Measurements from ENCODE around the gene OR2M7. TPM values are rescaled to one million over a fixed set of nuclear protein-coding genes. Genes with fewer than 3 reads are reported as not detected.
"Not testable (repeated sequence)": the region's sequence is repeated elsewhere in the genome, so short reads cannot be mapped to it uniquely, and the experiment has no call there.

Gene OR2M7
- total RNA-seq, 1 donor from 2014 or later: not detected

DNA sequence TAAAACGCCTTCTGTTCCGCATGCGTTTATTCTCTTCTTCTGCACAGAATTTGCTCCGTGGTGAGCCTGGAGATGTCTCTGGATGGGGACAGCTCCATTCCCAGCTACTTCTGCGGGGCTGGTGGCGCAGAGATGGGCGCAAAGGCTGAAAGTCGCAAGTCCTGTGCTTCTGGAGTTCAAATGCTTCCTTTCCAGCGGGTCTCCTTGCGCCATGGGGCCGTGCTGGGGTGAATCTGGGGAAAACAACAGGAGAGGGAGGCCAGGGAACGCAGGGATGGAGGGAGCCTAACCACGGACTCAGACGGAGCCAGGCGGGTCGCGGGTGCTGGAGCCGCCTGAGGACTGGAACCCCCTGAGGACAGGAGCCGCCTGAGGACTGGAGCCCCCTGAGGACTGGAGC is 18.3 kb downstream of the OR2M7 start:
- Histone ChIP-seq H3K4me1 (ENCODE audit: control insufficient read depth in 3 of 3, insufficient read depth in 3 of 3, low read length in 3 of 3) (no peaks in the 10 kb centered on the region), H3K27me3 (ENCODE audit: control insufficient read depth in 3 of 3, insufficient read depth in 3 of 3, low read length in 3 of 3) (no peaks in the 10 kb centered on the region), H3K9me3 (ENCODE audit: control insufficient read depth in 3 of 3, low read length in 3 of 3) (no peaks in the 10 kb centered on the region), H3K9ac (ENCODE audit: low read depth in 1 of 3, low read length in 3 of 3) (no peak overlapping the region), H3K27ac (ENCODE audit: low read depth, low read length) (no peak overlapping the region), H3K36me3 (ENCODE audit: control insufficient read depth in 3 of 3, insufficient read depth in 3 of 3, low read length in 3 of 3) (no peaks in the 10 kb centered on the region), H3K4me3 (ENCODE audit: low read length in 3 of 3) (no peak overlapping the region)

DNA sequence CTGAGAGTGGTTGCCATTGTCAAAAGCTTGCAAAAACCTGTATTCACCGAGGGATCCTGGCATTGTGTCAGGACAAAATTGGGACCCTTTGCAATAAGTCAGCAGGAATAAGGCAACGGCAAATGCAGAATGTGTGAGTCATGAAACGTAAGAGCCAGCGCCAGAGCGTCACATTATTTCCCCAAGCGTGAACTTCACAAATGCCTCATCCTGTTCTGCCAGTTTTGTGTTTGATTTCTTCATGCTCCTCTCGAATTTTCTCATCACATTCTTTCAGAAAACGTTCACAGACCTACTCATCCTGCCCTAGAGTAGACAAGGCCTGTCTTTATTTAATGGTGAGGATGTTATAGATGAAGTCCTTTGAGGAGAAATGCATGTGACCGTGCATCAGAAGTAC is 18.7 kb downstream of the OR2M7 start:
- not testable (repeated sequence) for H3K36me3 ChIP-seq (ENCODE audit: control insufficient read depth in 3 of 3, insufficient read depth in 3 of 3, low read length in 3 of 3); H3K4me3 ChIP-seq (ENCODE audit: low read length in 3 of 3); H3K27ac ChIP-seq (ENCODE audit: low read depth, low read length); H3K27me3 ChIP-seq (ENCODE audit: control insufficient read depth in 3 of 3, insufficient read depth in 3 of 3, low read length in 3 of 3); H3K4me1 ChIP-seq (ENCODE audit: control insufficient read depth in 3 of 3, insufficient read depth in 3 of 3, low read length in 3 of 3); H3K9ac ChIP-seq (ENCODE audit: low read depth in 1 of 3, low read length in 3 of 3); H3K9me3 ChIP-seq (ENCODE audit: control insufficient read depth in 3 of 3, low read length in 3 of 3)

DNA sequence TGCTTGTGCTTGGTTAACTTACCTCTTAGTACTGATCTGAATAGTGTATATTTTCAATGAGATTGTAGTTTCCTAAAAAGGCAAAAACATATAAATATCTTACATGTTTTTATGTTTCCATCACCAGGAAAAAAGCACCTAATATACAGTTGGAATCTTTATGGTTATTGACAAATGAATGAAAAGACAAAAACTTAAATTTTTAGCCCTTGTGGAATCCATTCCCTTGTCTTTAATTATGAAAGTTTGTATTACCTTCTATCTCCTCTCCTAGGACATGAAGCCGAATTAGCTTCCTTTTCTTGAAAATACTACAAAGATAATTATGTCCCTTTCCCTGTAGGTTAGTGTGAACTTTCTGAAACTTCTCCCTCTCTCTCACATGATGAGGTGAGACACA is 21.0 kb downstream of the OR2M7 start, which contains the start of gene OR2T12:
OR2T12 (minus strand) TSS at position 101 of the 400 bp plus-strand sequence. CDS start 7,846 bp downstream, outside the sequence.
- H3K27ac ChIP-seq (ENCODE audit: low read depth, low read length): no peak within 1 kb of the TSS
- H3K9ac ChIP-seq (ENCODE audit: low read depth in 1 of 3, low read length in 3 of 3): no peak within 1 kb of the TSS
- no peak within 1 kb of the TSS for H3K4me3 ChIP-seq (ENCODE audit: low read length in 3 of 3)
- H3K36me3 ChIP-seq (ENCODE audit: control insufficient read depth in 3 of 3, insufficient read depth in 3 of 3, low read length in 3 of 3): no peaks in the 10 kb centered on the region
- no peaks in the 10 kb centered on the region for H3K4me1 ChIP-seq (ENCODE audit: control insufficient read depth in 3 of 3, insufficient read depth in 3 of 3, low read length in 3 of 3)
- no peaks in the 10 kb centered on the region for H3K27me3 ChIP-seq (ENCODE audit: control insufficient read depth in 3 of 3, insufficient read depth in 3 of 3, low read length in 3 of 3)
- H3K9me3 ChIP-seq (ENCODE audit: control insufficient read depth in 3 of 3, low read length in 3 of 3): no peaks in the 10 kb centered on the region

DNA sequence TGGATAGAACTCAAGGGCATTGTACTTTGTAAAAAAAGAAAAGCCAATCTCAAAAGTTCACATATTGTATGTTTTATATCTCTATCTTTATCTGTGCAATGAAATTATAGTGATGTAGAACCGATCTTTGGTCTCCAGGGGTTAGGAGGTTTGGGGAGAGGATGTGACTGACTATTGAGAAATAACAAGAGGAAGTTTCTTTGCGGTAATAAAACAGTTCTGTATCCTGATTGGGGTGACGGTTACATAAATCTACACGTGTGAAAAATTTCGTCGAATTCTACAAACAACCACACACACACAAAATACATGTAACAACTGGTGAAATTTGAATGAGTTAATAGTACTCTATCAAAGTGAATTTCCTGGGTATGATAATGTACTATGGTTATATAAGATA is 36.0 kb downstream of the OR2M7 start:
- no peaks in the 10 kb centered on the region for H3K27me3 ChIP-seq (ENCODE audit: control insufficient read depth in 3 of 3, insufficient read depth in 3 of 3, low read length in 3 of 3)
- no peaks in the 10 kb centered on the region for H3K4me1 ChIP-seq (ENCODE audit: control insufficient read depth in 3 of 3, insufficient read depth in 3 of 3, low read length in 3 of 3)
- H3K4me3 ChIP-seq (ENCODE audit: low read length in 3 of 3): no peak overlapping the region
- no peaks in the 10 kb centered on the region for H3K9me3 ChIP-seq (ENCODE audit: control insufficient read depth in 3 of 3, low read length in 3 of 3)
- H3K36me3 ChIP-seq (ENCODE audit: control insufficient read depth in 3 of 3, insufficient read depth in 3 of 3, low read length in 3 of 3): no peaks in the 10 kb centered on the region
- H3K9ac ChIP-seq (ENCODE audit: low read depth in 1 of 3, low read length in 3 of 3): no peak overlapping the region
- no peak overlapping the region for H3K27ac ChIP-seq (ENCODE audit: low read depth, low read length)

DNA sequence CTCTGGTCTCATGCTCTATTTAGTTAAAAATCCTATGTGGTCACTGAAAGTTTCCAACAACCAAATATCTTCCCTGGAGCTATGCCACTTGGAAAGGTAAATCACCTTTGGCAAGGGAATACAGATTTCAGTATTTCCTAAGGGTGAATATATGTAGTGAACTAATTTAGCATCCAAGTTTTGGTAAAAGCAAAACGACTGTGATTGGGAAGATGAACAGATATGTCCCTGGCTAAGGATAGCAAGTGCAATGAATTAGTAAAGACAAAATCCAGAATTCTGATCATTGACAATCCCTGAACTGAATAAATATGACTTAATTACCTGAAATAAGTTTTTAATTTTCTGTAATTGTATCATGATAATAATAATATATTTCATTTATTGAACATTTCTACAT is 46.5 kb downstream of the OR2M7 start, which contains the start of gene OR2T33:
OR2T33 (minus strand) TSS at position 101 of the 400 bp plus-strand sequence. CDS start 4,162 bp downstream, outside the sequence.
- H3K9me3 ChIP-seq (ENCODE audit: control insufficient read depth in 3 of 3, low read length in 3 of 3): no peaks in the 10 kb centered on the region
- no peaks in the 10 kb centered on the region for H3K36me3 ChIP-seq (ENCODE audit: control insufficient read depth in 3 of 3, insufficient read depth in 3 of 3, low read length in 3 of 3)
- H3K4me3 ChIP-seq (ENCODE audit: low read length in 3 of 3): no peak within 1 kb of the TSS
- no peak within 1 kb of the TSS for H3K27ac ChIP-seq (ENCODE audit: low read depth, low read length)
- no peaks in the 10 kb centered on the region for H3K4me1 ChIP-seq (ENCODE audit: control insufficient read depth in 3 of 3, insufficient read depth in 3 of 3, low read length in 3 of 3)
- H3K27me3 ChIP-seq (ENCODE audit: control insufficient read depth in 3 of 3, insufficient read depth in 3 of 3, low read length in 3 of 3): no peaks in the 10 kb centered on the region
- H3K9ac ChIP-seq (ENCODE audit: low read depth in 1 of 3, low read length in 3 of 3): no peak within 1 kb of the TSS

Other genes starting within 250 kb of the OR2M7 start
- gene OR2L13, start 229.4 kb downstream of the OR2M7 start, total RNA-seq: not detected
- gene OR2M5, start 179.4 kb downstream of the OR2M7 start, total RNA-seq: not detected
- not detected for gene OR2M2, start 149.7 kb downstream of the OR2M7 start, total RNA-seq
- gene OR2M3, start 127.3 kb downstream of the OR2M7 start, total RNA-seq: not detected
- not detected for gene OR2M4, start 93.2 kb downstream of the OR2M7 start, total RNA-seq
- gene OR2T33, start 46.6 kb downstream of the OR2M7 start, total RNA-seq: not detected
- gene OR2T12, start 21.1 kb downstream of the OR2M7 start, total RNA-seq: not detected
- gene OR14C36, start 24.2 kb upstream of the OR2M7 start, total RNA-seq: not detected
- gene OR2T4, start 37.1 kb upstream of the OR2M7 start, total RNA-seq: not detected
- not detected for gene OR2T6, start 51.2 kb upstream of the OR2M7 start, total RNA-seq
- not detected for gene OR2T1, start 78.5 kb upstream of the OR2M7 start, total RNA-seq
- not detected for gene OR2T2, start 121.1 kb upstream of the OR2M7 start, total RNA-seq
- not detected for gene OR2T3, start 148.8 kb upstream of the OR2M7 start, total RNA-seq
- gene OR2T5, start 164.0 kb upstream of the OR2M7 start, total RNA-seq: not detected
- not detected for gene OR2G6, start 183.5 kb upstream of the OR2M7 start, total RNA-seq
- not detected for gene OR2T29, start 238.2 kb upstream of the OR2M7 start, total RNA-seq

Measured in skeletal muscle tissue (tissue), 4 donors.